ENCODE results near the gene SPDYE3.
"Not testable (repeated sequence)": the region's sequence is repeated elsewhere in the genome, so short reads cannot be mapped to it uniquely, and the experiment has no call there.

SPDYE3 gene

DNA sequence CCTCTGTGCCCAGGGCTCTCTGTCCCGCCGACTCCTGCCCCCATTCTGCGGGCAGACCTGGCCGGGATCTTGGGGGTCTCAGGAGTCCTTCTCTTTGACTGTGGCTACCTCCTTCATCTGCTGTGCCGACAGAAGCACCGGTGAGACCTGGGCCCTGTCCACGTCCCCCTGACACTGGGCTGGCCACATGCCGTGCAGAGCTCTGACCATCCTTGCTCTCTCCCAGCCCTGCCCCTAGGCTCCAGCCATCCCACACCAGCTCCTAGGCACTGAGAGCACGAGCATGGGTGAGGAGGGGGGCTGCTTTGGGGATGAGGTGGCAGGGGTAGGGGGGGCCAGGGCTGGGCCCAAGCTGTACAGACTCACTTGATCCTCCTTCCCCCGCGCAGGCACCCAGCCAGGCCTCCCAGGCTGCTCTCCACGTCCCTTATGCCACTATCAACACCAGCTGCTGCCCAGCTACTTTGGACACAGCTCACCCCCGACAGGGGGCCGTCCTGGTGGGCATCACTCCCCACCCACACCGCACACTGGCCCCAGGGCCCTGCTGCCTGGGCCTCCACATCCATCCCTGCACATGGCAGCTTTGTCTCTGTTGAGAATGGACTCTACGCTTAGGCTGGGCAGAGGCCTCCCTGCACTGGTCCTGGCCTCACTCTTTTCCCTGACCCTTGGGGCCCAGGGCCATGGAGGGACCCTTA is 45.6 kb downstream of the SPDYE3 start:
- DNase-seq = no peak

DNA sequence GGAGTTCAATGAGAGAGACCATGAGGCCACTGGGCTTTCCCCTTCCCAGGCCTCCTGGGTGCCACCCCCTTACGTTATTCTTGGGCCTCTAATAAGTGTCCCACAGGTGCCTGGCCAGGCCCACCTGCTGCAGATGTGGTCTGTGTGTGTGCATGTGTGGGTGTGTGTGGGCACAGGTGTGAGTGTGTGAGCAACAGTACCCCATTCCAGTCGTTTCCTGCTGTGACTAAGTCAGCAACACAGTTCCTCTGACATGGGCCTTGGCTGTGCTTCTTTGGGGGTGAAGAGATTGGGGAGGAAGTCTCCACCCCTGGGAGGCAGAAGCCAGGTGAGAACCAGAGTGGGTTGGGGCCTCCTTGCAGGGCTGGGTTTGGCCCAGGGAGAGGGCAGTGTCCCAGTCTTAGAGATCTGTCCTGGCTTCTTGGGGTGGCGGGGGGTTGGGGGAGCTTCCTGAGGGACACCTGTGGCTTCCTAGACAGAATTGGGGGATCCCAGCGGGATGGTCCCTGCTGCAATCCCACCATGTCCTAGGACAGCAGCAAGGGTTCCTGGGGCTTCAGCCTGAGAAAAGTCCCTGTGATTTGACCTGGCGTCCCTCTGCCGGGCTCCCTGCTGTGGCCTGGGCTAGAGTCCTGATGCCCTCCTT is 46.3 kb downstream of the SPDYE3 start:
- DNase-seq = peak; percentile 52

DNA sequence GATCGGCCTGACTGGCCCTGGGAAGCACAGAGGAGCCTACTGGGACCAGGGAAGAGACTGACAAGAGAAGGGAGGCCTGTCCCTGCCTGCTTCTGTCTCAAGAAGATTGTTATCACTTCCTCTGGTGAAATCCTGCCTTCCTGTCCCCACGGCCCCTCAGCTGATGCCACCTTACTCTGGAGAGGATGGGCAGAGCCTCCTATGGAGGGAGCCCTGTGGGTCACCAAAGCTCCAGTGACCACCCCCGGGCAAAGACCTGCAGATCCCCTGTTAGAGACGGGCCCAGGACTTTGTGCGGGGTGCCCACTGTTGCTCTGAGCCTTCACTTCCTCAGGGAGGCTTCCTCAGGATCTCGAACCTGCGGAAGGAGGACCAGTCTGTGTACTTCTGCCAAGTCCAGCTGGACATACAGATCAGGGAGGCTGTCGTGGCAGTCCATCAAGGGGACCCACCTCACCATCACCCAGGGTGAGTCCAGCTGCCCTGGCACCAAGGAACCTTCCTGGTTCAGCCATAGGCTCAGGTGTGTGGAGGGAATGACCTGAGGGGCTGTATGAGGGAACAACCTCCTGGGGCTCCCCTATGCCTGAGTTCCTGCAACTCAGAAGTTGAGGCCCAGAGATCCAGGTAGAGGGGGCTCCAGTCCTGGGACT is 49.0 kb downstream of the SPDYE3 start:
- no peak for DNase-seq

DNA sequence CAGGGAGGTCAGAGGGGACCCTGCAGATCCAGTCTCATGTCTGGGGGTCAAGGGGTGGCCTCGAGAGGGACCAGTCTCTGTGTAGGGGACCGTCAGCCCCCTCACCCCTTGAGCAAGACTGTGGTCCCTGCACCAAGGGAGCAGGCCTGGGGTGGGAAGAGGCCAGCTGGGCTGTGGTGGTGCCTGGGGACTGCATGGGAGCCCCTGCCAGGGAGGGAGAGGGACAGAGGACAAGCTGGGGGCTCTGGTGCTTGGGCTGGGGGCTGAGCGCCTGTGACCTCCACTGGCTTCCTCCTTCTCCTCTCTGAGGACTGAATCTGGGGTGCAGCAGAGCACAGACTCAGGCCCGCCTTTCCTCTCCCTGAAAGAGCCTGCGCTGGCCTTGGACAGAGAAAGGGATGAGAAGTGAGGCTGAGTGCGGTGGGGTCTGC is 49.6 kb downstream of the SPDYE3 start:
- DNase-seq = no peak

- no peak for DNase-seq
Measured at GRCh38 chr7:100358027-100358856, 50.7 kb downstream of the SPDYE3 start, which contains the start of gene PILRB. Gene PILRB (plus strand): TSS chr7:100358117. CDS start chr7:100358303, 186 bp downstream.

DNA sequence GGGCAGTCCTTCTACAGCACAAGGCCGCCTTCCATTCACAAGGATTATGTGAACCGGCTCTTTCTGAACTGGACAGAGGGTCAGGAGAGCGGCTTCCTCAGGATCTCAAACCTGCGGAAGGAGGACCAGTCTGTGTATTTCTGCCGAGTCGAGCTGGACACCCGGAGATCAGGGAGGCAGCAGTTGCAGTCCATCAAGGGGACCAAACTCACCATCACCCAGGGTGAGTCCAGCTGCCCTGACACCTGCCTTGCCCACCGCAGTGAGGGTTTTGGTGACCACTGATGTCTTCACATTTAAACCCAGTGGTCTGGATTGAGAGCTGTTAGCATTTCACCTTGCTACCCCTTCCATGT is 51.3 kb downstream of the SPDYE3 start:
- no peak for DNase-seq

GRCh38 chr7:100360135-100360854 is 52.8 kb downstream of the SPDYE3 start:
- no peak for DNase-seq

DNA sequence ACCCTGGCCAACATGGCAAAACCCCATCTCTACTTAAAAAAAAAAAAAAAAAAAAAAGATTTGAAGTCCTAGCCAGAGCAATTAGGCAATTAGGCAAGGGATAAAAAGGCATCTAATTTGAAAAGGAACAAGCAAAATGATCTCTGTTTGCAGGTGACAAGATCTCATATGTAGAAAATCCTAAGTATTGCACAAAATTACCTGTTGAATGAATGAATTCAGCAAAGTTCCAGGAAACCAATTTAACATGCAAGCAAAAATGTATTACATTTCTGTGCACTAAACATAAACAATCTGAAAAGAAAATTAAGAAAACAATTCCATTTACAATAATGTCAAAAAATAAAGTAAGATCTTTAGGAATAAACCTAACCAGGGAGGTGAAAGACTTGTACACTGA is 55.6 kb downstream of the SPDYE3 start:
- DNase-seq = no peak

DNA sequence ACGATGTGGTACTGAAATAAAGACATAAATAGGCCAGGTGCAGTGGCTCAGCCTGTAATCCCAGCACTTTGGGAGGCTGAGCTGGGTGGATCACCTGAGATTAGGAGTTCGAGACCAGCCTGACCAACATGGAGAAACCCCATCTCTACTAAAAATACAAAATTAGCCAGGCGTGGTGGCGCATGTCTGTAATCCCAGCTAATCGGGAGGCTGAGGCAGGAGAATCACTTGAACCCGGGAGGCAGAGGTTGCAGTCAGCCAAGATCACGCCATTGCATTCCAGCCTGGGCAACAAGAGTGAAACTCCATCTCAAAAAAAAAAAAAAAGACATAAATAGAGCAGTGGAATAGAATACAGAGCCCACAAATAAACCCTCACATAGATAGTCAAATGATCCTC is 56.3 kb downstream of the SPDYE3 start:
- not testable (repeated sequence) for DNase-seq

DNA sequence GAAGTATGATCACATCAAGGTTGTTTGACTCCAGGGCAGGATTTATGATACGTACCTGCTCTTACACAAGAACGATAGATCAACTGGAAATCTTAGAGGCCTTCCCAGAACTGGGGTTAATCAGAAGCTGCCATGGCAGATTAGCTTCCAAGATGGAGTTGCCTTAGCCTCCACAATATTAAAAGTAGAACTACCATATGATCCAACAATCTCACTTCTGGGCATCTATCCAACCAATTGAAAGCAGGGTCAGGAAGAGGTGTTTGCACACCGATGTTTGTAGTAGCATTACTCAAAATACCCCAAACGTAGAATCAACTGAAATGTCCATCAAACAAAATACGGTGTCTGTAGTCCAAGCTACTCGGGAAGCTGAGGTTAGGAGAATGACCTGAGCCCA is 57.0 kb downstream of the SPDYE3 start:
- no peak for DNase-seq

DNA sequence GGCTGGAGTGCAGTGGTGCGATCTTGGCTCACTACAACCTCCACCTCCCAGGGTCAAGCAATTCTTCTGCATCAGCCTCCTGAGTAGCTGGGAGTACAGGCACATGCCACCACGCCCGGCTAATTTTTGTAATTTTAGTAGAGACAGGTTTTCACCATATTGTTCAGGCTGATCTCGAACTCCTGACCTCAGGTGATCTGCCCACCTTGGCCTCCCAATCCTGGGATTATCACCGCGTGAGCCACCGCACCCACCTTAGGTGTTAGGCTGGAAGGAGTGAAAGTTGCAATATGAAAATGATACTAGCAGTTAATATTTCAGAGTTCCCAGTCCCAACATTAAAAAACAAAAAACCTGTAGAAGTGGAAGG is 58.5 kb downstream of the SPDYE3 start:
- DNase-seq = not testable (repeated sequence)

DNA sequence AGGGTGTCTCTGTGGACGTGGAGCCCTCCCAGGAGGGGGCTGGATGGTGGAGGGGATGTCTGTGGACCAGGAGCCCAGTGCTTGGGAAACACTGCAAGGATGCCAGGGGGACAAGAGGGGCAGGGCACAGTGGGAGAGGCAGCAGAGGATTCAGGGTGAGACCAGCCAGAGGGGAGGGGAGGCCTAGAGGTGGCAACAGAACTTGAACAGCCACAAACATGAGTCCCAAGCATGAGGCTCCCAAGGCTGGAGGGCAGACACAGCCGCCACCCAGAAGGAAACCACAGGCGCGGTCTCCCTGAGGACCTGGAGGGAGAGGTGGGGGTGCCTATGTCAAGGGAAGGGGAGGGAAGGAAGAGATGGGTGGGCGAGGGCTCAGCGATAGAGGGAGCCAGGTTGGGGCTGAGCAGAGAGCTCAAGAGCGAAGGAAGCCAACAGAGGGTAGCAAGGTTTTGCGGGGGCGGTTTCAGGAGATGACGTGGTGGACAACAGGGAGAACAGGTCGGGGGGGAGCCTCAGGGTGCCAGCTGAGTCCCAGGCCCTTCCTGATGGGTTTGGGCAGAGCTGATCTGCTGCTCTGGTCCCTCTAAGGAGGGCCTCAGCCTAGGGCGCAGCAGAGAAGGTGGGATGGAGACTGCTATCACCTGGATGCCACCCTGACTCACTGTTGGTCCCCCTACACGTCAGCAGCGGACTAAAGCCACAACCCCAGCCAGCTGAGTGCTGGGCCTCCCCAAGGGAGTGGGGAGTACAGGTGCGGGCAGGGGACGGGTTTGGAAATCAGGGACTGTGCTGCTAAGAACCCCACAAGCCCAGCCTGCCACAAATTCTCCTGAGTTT is 59.1 kb downstream of the SPDYE3 start:
- DNase-seq = no peak

- DNase-seq = no peak
Measured at GRCh38 chr7:100367251-100367620, 59.7 kb downstream of the SPDYE3 start.

DNA sequence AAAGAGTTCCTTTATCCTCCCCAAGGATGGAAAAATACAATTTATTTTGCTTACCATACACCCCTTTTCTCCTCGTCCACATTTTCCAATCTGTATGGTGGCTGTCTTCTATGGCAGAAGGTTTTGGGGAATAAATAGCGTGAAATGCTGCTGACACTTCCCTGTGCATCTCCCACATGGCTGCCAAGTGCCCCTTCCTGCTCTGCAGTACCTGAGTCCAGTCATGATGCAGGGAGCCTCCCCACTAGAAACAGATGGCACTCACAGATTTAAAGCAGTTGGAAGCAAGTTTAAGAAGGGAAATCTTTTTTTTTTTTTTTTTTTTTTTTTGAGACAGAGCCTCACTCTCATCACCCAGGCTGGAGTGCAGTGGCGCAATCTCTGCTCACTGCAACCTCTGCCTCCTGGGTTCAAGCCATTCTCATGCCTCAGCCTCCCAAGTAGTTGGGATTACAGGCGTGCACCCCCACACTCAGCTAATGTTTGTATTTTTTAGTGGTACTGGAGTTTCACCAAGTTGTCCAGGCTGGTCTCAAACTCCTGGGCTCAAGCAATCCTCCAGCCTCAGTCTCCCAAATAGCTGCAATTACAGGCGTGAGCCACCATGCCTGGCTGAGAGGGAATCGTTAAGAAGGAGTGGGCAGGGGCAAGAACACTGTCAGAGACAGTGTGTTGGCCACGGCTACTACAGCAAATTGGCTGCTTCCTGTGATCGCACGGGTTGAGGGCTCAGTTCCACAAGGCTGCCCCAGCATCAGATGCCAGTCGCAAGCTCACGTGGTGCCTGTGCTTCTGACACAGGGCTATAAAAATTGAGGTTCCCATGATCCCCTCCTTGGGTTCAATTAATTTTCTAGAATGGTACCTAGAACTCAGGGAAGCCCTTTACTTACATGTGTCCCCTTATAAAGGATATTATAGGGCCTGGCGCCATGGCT is 60.4 kb downstream of the SPDYE3 start:
- DNase-seq = no peak

DNA sequence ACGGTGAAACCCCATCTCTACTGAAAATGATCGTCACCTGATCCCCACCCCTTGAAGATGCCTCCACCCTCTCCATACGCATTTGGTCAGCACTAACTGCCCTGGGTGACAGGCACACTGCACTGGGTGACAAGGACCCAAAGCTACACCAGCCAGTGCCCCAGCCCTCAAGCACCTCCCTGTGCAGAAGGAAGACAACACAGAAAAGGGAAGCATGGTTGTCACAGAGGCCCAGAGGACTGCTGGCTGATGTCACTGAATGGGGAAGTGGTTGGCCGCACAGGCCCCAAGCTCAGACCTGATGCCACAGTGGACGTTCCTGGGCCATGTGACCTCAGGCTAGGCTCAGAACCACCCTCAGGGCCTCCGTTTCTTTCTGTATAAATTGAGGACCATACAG is 61.6 kb downstream of the SPDYE3 start:
- DNase-seq = no peak

DNA sequence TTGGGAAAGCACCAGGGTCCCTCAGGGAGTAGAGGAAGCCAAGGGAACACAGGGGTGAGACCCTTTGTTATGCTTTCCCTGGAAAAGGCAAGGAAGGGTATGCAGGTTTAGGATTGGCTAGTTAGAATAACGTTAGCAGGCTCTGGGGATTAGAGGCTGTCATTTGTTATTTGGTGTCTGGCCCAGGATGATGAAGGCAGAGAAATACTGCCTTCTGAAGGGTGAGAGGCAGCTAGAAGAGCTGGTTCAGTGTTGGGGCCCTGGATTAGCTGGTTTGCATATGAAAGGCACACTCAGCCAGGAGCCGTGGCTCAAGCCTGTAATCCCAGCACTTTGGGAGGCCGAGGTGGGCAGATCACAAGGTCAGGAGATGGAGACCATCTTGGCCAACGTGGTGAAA is 62.8 kb downstream of the SPDYE3 start:
- DNase-seq = no peak

DNA sequence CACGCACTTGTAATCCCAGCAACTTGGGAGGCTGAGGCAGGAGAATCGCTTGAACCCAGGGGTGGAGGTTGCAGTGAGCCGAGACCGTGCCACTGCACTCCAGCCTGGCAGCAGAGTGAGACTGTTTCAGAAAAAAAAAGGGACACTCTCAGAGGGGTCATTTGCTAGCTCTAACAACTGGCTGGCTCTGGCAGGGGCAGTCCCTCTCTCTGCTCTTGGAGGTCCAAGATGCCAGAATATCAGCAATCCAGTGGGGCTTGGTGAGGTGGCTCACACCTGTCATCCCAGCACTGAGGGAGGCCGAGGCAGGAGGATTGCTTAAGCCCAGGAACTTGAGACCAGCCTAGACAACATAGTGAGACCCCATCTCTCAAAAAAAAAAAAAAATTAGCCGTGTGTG is 63.2 kb downstream of the SPDYE3 start:
- no peak for DNase-seq

DNA sequence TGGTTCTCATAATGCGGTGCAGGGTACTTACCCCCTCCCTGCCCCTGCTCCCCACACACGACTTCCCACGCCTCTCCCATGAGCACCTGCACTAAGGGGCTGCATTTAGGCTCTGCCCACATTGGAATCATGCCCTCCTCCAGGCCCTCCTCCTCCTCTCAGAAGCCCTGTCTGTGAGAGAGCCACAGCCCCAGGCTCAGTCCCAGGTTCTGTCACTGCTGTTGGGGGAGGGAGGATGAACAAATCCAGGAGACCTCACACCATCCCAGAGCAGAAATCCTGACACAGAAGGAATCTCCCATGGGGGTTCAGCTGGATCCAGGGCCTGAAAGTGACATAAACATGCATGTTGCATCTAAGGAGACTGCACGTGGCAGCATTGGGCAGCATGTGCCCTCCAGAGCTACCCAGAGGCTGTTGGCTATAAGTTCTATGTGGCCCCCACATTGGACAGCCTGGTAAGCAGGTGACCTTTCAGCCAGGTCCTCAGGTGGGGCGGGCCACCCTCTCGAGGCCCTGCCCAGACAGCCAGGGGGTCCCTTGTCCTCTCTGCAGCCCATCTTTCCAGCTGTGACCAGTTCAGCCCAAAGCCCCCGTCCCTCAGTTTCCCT is 64.2 kb downstream of the SPDYE3 start:
- DNase-seq = no peak
